ENCODE measurements around the gene ZNF416.
A peak's percentile ranks its signal among the peaks of the same experiment; 100 is the strongest.

ZNF416 gene

DNA sequence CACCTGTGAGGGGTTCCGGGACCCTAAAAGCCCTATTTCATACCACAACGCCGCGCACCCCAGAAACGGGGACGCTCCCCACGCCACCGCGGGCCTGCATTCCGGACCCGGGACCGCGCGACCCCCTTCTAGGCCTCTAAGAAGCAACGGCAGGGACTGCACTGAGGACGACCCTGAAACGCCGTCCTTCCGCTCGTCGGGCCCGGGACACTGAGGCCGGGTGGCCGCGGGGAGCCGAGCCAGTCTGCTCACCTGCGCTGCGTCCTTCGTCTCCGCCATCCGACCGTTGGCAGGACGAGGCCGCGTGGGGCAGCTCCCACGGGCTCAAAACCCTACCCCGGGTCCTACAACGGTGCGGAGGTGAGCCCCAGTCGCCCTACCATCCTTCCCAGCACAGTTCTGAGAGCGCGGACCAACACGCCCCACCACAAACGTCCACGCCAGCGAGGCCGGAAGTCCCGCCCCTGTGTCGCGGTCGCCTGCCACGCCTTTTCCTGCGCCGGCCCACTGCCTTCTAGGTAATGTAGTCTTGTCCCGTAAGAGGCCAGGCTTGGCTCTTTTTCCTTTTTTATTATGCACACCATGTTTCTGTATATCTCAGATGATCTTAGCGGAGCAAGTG is 19.2 kb downstream of the ZNF416 start, which contains the start of gene ZNF550:
TSS of gene ZNF550 (minus strand) at position 460 of the 622 bp plus-strand sequence. CDS start at position 279, 181 bp downstream.
- intact Hi-C loops (cut with DNase I) = no loop called here
- peak; percentile 84 to 99 (median 93) for DNase-seq

GRCh38 chr19:57559008-57559403 is 19.7 kb downstream of the ZNF416 start:
- peak in 4 of 10 donors; percentile 3 to 74 (median 8) for DNase-seq
- intact Hi-C loops (cut with DNase I) = no loop called here

DNA sequence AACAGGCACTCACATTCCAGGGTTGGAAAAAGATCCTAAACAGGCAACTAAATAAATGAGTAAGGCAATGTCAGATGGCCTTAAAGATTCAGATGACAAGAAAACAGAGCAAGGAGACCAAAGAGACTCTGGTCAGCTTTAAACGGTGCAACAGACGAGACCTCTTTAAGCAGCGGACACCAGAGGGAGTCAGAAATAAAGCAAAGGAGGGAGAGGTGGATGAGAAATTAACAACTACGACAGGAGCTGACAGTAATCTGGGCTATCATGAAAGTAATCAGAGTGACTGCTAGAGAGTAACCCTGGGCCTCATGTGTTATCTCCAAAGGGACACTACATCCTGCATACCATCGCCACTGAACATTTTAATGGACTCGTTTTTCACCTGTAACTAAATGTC is 20.2 kb downstream of the ZNF416 start:
- no peak for DNase-seq
- intact Hi-C loops (cut with DNase I) = no loop called here

GRCh38 chr19:57557659-57558058 is 21.1 kb downstream of the ZNF416 start:
- intact Hi-C loops (cut with DNase I) = no loop called here
- no peak for DNase-seq

DNA sequence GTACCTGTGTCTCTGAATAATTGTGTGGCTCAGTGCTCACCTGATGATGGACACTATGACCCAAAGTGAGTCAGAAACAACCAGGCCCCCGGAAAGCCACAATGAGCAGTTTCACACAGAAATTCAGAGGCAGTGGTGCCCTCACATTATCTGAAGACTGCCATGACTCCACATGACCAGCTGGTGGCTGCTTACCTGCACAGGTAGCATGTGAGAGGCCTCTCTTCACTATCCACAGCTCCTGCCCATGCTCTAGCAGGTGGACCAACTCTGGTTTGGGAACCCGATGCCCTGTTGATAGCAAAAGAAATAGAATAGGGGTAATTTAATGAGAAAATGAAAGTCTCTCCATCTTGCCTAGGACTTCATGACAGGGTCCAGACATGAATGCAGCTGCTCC is 26.3 kb downstream of the ZNF416 start:
- DNase-seq = no peak
- intact Hi-C loops (cut with DNase I) = no loop called here

GRCh38 chr19:57546513-57546912 is 32.2 kb downstream of the ZNF416 start:
- no peak for DNase-seq
- intact Hi-C loops (cut with DNase I) = no loop called here

GRCh38 chr19:57537953-57538547 is 40.7 kb downstream of the ZNF416 start:
- intact Hi-C loops (cut with DNase I) = no loop called here
- no peak for DNase-seq

DNA sequence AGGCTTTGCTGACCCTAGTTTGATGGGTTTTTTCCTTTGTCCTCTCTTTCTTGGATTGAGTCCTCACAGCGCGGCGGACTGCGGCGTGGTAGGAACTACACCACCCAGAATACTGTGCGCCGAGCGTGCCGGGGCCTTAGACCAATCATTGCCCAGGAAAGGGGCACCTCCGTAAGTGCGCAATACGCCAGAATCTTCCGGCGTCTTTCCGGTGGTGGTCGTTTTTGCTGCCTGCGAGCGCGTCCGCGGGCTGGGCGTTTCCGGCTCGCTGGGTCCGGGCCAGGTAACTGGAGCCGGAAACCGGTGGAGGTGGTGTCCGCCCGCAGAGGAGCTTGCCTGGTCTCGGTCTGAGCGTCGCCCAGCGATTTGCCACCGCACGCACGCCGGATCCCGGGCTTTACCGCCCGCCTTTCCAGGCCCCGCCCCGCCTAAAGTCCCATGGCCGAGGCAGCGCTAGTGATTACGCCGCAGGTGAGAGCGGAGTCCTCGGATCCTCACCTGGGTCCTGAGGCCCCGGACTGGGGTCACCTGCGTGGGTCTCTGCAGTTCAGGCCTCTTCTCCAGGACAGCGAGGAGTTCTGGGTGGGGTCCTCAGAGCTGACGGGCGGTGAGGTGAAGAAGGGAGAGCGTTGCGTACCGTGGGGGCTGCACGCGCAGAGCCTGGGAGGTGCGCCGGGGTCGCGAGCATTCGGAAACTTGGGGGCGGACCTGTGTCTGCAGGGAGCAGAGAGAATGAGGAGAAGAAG is 51.4 kb downstream of the ZNF416 start, which contains the start of gene ZNF549:
TSS of gene ZNF549 (plus strand) at position 221 of the 746 bp plus-strand sequence. CDS start at position 439, 218 bp downstream.
- intact Hi-C loops (cut with DNase I) = no loop called here

More for the DNA sequence above, 51.4 kb downstream of the ZNF416 start, which contains the start of gene ZNF549:
- DNase-seq = peak; percentile 73 to 97 (median 85)
